CD4-positive, alpha-beta T cell treated with Interleukin-6 at 100 ng/mL for 8 hours (primary cell): ENCODE results near the gene IMPA2.
"Not testable (repeated sequence)": the region's sequence is repeated elsewhere in the genome, so short reads cannot be mapped to it uniquely, and the experiment has no call there.

Experiments used
- DNase-seq: peaks from one replicate; pipeline ENCODE4 v3.0.0-alpha.2; 2020; ENCODE audit warnings: mixed read lengths, low spot score

The IMPA2 gene

GRCh38 chr18:11981192-11981542 is at the start of gene IMPA2:
Gene IMPA2, plus strand, starts transcription at chr18:11981507. Its CDS starts 163 bp downstream, at chr18:11981670.
- DNase-seq, result no peak

GRCh38 chr18:11932393-11932792 is 48.9 kb upstream of the IMPA2 start:
- DNase-seq, result no peak

GRCh38 chr18:11937874-11938478 is 43.3 kb upstream of the IMPA2 start:
- DNase-seq, result peak; percentile 75

GRCh38 chr18:11940956-11941355 is 40.4 kb upstream of the IMPA2 start:
- no peak for DNase-seq

- DNase-seq, result no peak
Measured at GRCh38 chr18:11943551-11943950, 37.8 kb upstream of the IMPA2 start.

GRCh38 chr18:11944252-11944651 is 37.1 kb upstream of the IMPA2 start:
- DNase-seq, result no peak

- no peak for DNase-seq
Measured at GRCh38 chr18:11944786-11945185, 36.5 kb upstream of the IMPA2 start.

- not testable (repeated sequence) for DNase-seq
Measured at GRCh38 chr18:11945834-11946659, 35.3 kb upstream of the IMPA2 start.

GRCh38 chr18:11946756-11947155 is 34.6 kb upstream of the IMPA2 start:
- DNase-seq, result no peak

GRCh38 chr18:11947214-11948191 is 33.8 kb upstream of the IMPA2 start:
- DNase-seq, result peak; percentile 71

GRCh38 chr18:11948852-11949523 is 32.3 kb upstream of the IMPA2 start:
- DNase-seq, result no peak

GRCh38 chr18:11950824-11951223 is 30.5 kb upstream of the IMPA2 start:
- DNase-seq, result no peak

GRCh38 chr18:11951390-11951851 is 29.9 kb upstream of the IMPA2 start:
- no peak for DNase-seq

GRCh38 chr18:11953113-11953512 is 28.2 kb upstream of the IMPA2 start:
- DNase-seq, result no peak

GRCh38 chr18:11955239-11956029 is 25.9 kb upstream of the IMPA2 start:
- DNase-seq, result no peak

GRCh38 chr18:11956371-11957308 is 24.7 kb upstream of the IMPA2 start:
- DNase-seq, result no peak

GRCh38 chr18:11957636-11958035 is 23.7 kb upstream of the IMPA2 start:
- DNase-seq, result no peak

GRCh38 chr18:11959651-11960050 is 21.7 kb upstream of the IMPA2 start:
- not testable (repeated sequence) for DNase-seq

- DNase-seq, result no peak
Measured at GRCh38 chr18:11960743-11961380, 20.4 kb upstream of the IMPA2 start.
